Skeletal muscle tissue (tissue), 4 donors: ENCODE measurements around the gene OTUB1. TPM values are rescaled to one million over a fixed set of nuclear protein-coding genes. Genes with fewer than 3 reads are reported as not detected.
A peak's percentile ranks its signal among the peaks of the same experiment; 100 is the strongest.

Experiments
- H3K27ac ChIP-seq: one replicate; pipeline ENCODE4 v1.7.0; 2013; ENCODE audit warnings: mild to moderate bottlenecking, low read depth, low read length, inconsistent platforms
- H3K27me3 ChIP-seq, 3 donors: one replicate each; pipeline ENCODE4 v1.7.0; 2013; ENCODE audit warnings: low read length in 3 of 3; ENCODE audit not compliant: control insufficient read depth in 3 of 3, insufficient read depth in 3 of 3
- H3K36me3 ChIP-seq, 3 donors: one replicate each; pipeline ENCODE4 v1.7.0; 2013; ENCODE audit warnings: low read length in 3 of 3; ENCODE audit not compliant: control insufficient read depth in 3 of 3, insufficient read depth in 3 of 3
- H3K4me1 ChIP-seq, 3 donors: one replicate each; pipeline ENCODE4 v1.7.0; 2013; ENCODE audit warnings: low read length in 3 of 3, mild to moderate bottlenecking in 3 of 3; ENCODE audit not compliant: control insufficient read depth in 3 of 3, insufficient read depth in 3 of 3
- H3K4me3 ChIP-seq, 3 donors: one replicate each; pipeline ENCODE4 v1.7.0; 2013; ENCODE audit warnings: low read length in 3 of 3
- H3K9ac ChIP-seq, 3 donors: one replicate each; pipeline ENCODE4 v1.7.0; 2013; ENCODE audit warnings: low read length in 3 of 3, mild to moderate bottlenecking in 3 of 3, moderate library complexity in 2 of 3, low read depth in 1 of 3
- H3K9me3 ChIP-seq, 3 donors: one replicate each; pipeline ENCODE4 v1.7.0; 2013; ENCODE audit warnings: low read length in 3 of 3; ENCODE audit not compliant: control insufficient read depth in 3 of 3
- total RNA-seq: library from RNA; depleted of rRNA; stranded (reverse); fragments of >200 nt; gene quantifications from one replicate; pipeline ENCODE4 v1.2.3, GENCODE V29; 2014
- donor health status: Osteomylitis.

OTUB1 gene
- total RNA-seq, 1 donor from 2014 or later: 18.3 TPM

GRCh38 chr11:64010783-64011182 is 24.5 kb downstream of the OTUB1 start:
- Histone ChIP-seq H3K36me3 (no peaks in the 10 kb centered on the region), H3K4me1 (peaks cover 6 to 17% (median 17%) of the 10 kb centered on the region in 3 donors), H3K9me3 (no peaks in the 10 kb centered on the region), H3K4me3 (no peak overlapping the region), H3K27ac (no peak overlapping the region), H3K27me3 (no peaks in the 10 kb centered on the region), H3K9ac (no peak overlapping the region)

GRCh38 chr11:64011371-64011770 is 25.1 kb downstream of the OTUB1 start:
- Histone ChIP-seq H3K4me3 (no peak overlapping the region), H3K36me3 (no peaks in the 10 kb centered on the region), H3K4me1 (peaks cover 6 to 17% (median 14%) of the 10 kb centered on the region in 3 donors), H3K9ac (no peak overlapping the region), H3K27me3 (no peaks in the 10 kb centered on the region), H3K27ac (no peak overlapping the region), H3K9me3 (no peaks in the 10 kb centered on the region)

- Histone ChIP-seq H3K27me3 (no peaks in the 10 kb centered on the region), H3K9ac (no peak overlapping the region), H3K4me3 (no peak overlapping the region), H3K27ac (no peak overlapping the region), H3K4me1 (peaks cover 0 to 2% (median 1%) of the 10 kb centered on the region in 3 donors), H3K36me3 (no peaks in the 10 kb centered on the region), H3K9me3 (no peaks in the 10 kb centered on the region)
Measured at GRCh38 chr11:64013141-64013896, 27.1 kb downstream of the OTUB1 start.

GRCh38 chr11:64014356-64014755 is 28.1 kb downstream of the OTUB1 start:
- Histone ChIP-seq H3K4me1 (peaks cover 0 to 6% (median 4%) of the 10 kb centered on the region in 3 donors), H3K27ac (no peak overlapping the region), H3K9ac (no peak overlapping the region), H3K27me3 (no peaks in the 10 kb centered on the region), H3K9me3 (no peaks in the 10 kb centered on the region), H3K36me3 (no peaks in the 10 kb centered on the region), H3K4me3 (no peak overlapping the region)

- no peaks in the 10 kb centered on the region for H3K36me3 ChIP-seq
- no peak overlapping the region for H3K9ac ChIP-seq
- H3K4me1 ChIP-seq: peaks cover 0 to 15% (median 9%) of the 10 kb centered on the region in 3 donors
- no peak overlapping the region for H3K27ac ChIP-seq
- no peaks in the 10 kb centered on the region for H3K9me3 ChIP-seq
- no peak overlapping the region for H3K4me3 ChIP-seq
- H3K27me3 ChIP-seq: no peaks in the 10 kb centered on the region
Measured at GRCh38 chr11:64015510-64015909, 29.3 kb downstream of the OTUB1 start.

GRCh38 chr11:64015935-64016845 is 30.0 kb downstream of the OTUB1 start:
- no peak overlapping the region for H3K9ac ChIP-seq
- no peaks in the 10 kb centered on the region for H3K36me3 ChIP-seq
- peaks cover 0 to 16% (median 12%) of the 10 kb centered on the region in 3 donors for H3K4me1 ChIP-seq
- H3K27me3 ChIP-seq: no peaks in the 10 kb centered on the region
- no peak overlapping the region for H3K4me3 ChIP-seq
- no peak overlapping the region for H3K27ac ChIP-seq
- H3K9me3 ChIP-seq: no peaks in the 10 kb centered on the region

GRCh38 chr11:64017945-64018224 is 31.6 kb downstream of the OTUB1 start:
- Histone ChIP-seq H3K4me3 (no peak overlapping the region), H3K9ac (no peak overlapping the region), H3K27ac (no peak overlapping the region), H3K4me1 (peaks cover 0 to 26% (median 26%) of the 10 kb centered on the region in 3 donors), H3K36me3 (no peaks in the 10 kb centered on the region), H3K27me3 (no peaks in the 10 kb centered on the region), H3K9me3 (no peaks in the 10 kb centered on the region)

- peaks cover 0 to 29% (median 29%) of the 10 kb centered on the region in 3 donors for H3K4me1 ChIP-seq
- H3K36me3 ChIP-seq: no peaks in the 10 kb centered on the region
- no peak overlapping the region for H3K27ac ChIP-seq
- no peaks in the 10 kb centered on the region for H3K27me3 ChIP-seq
- no peak overlapping the region for H3K4me3 ChIP-seq
- no peak overlapping the region for H3K9ac ChIP-seq
- H3K9me3 ChIP-seq: no peaks in the 10 kb centered on the region
Measured at GRCh38 chr11:64018310-64018709, 32.1 kb downstream of the OTUB1 start.

- no peaks in the 10 kb centered on the region for H3K36me3 ChIP-seq
- H3K4me1 ChIP-seq: peaks cover 0 to 37% (median 34%) of the 10 kb centered on the region in 3 donors
- no peaks in the 10 kb centered on the region for H3K27me3 ChIP-seq
- no peak overlapping the region for H3K4me3 ChIP-seq
- no peak overlapping the region for H3K27ac ChIP-seq
- no peaks in the 10 kb centered on the region for H3K9me3 ChIP-seq
- peak overlapping the region in 1 of 3 donors; percentile 50 for H3K9ac ChIP-seq
Measured at GRCh38 chr11:64019106-64020037, 33.1 kb downstream of the OTUB1 start.
